H9 (cell line): ENCODE results near the gene LRRK2. TPM values are rescaled to one million over a fixed set of nuclear protein-coding genes. Genes with fewer than 3 reads are reported as not detected.

ENCODE experiments used
- DNase-seq: peaks from one replicate; pipeline ENCODE4 v3.0.0-alpha.2; 2017
- H2AFZ ChIP-seq: one replicate; pipeline ENCODE4 v1.6.1; 2013; ENCODE audit warnings: mild to moderate bottlenecking, low read length, control low read depth, moderate library complexity
- H2AK5ac ChIP-seq: 2 replicates; pipeline ENCODE4 v1.6.1; 2013; ENCODE audit warnings: low read length, control low read depth, mixed read lengths; ENCODE audit not compliant: insufficient read length
- H2BK120ac ChIP-seq: one replicate; pipeline ENCODE4 v1.6.1; 2013; ENCODE audit warnings: low read depth, mild to moderate bottlenecking, low read length, control low read depth, inconsistent platforms; ENCODE audit not compliant: poor library complexity, severe bottlenecking
- H2BK12ac ChIP-seq: 2 replicates; pipeline ENCODE4 v1.6.1; 2013; ENCODE audit warnings: low read length, control low read depth, mixed read lengths, low read depth; ENCODE audit not compliant: insufficient read length
- H2BK15ac ChIP-seq: 2 replicates; pipeline ENCODE4 v1.6.1; 2013; ENCODE audit warnings: low read depth, low read length, control low read depth
- H2BK20ac ChIP-seq: one replicate; pipeline ENCODE4 v1.6.1; 2013; ENCODE audit warnings: low read depth, mild to moderate bottlenecking, low read length, control low read depth, inconsistent platforms; ENCODE audit not compliant: poor library complexity, severe bottlenecking
- H2BK5ac ChIP-seq: 2 replicates; pipeline ENCODE4 v1.6.1; 2013; ENCODE audit warnings: low read length, control low read depth, mixed read lengths; ENCODE audit not compliant: insufficient read length
- H3K14ac ChIP-seq: 2 replicates; pipeline ENCODE4 v1.6.1; 2013; ENCODE audit warnings: low read length, control low read depth; ENCODE audit not compliant: insufficient read depth
- H3K18ac ChIP-seq: 2 replicates; pipeline ENCODE4 v1.6.1; 2013; ENCODE audit warnings: low read depth, mild to moderate bottlenecking, mixed read lengths, low read length, control low read depth; ENCODE audit not compliant: insufficient read length
- H3K23ac ChIP-seq: 2 replicates; pipeline ENCODE4 v1.6.1; 2013; ENCODE audit warnings: low read length, control low read depth, mixed read lengths, low read depth; ENCODE audit not compliant: insufficient read length
- H3K23me2 ChIP-seq: 2 replicates; pipeline ENCODE4 v1.6.1; 2013; ENCODE audit warnings: low read depth, mild to moderate bottlenecking, mixed read lengths, low read length, control low read depth; ENCODE audit not compliant: insufficient read length, poor library complexity, severe bottlenecking
- H3K27ac ChIP-seq: 2 replicates; pipeline ENCODE4 v1.5.1; 2013; ENCODE audit warnings: low read length, control low read depth, mixed read lengths, low read depth; ENCODE audit not compliant: insufficient read length
- H3K27me3 ChIP-seq: 2 replicates; pipeline ENCODE4 v1.6.1; 2013; ENCODE audit warnings: low read length, control low read depth, inconsistent platforms; ENCODE audit not compliant: insufficient read depth
- H3K4ac ChIP-seq: 2 replicates; pipeline ENCODE4 v1.6.1; 2013; ENCODE audit warnings: low read depth, mild to moderate bottlenecking, control low read depth, inconsistent platforms, low read length, moderate library complexity
- H3K4me1 ChIP-seq: 2 replicates; pipeline ENCODE4 v1.6.1; 2013; ENCODE audit warnings: low read length, control low read depth, inconsistent platforms; ENCODE audit not compliant: insufficient read depth
- H3K4me2 ChIP-seq: 2 replicates; pipeline ENCODE4 v1.6.1; 2013; ENCODE audit warnings: low read length, control low read depth, mixed read lengths; ENCODE audit not compliant: insufficient read length, insufficient read depth
- H3K56ac ChIP-seq: 2 replicates; pipeline ENCODE4 v1.6.1; 2013; ENCODE audit warnings: low read depth, mild to moderate bottlenecking, mixed read lengths, low read length, control low read depth; ENCODE audit not compliant: insufficient read length
- H3K79me1 ChIP-seq: 2 replicates; pipeline ENCODE4 v1.6.1; 2013; ENCODE audit warnings: low read depth, mild to moderate bottlenecking, moderate library complexity, low read length, control low read depth, inconsistent platforms; ENCODE audit not compliant: insufficient read depth, poor library complexity, severe bottlenecking
- H3K79me2 ChIP-seq: 2 replicates; pipeline ENCODE4 v1.6.1; 2013; ENCODE audit warnings: low read length, control low read depth, inconsistent platforms; ENCODE audit not compliant: insufficient read depth
- H3K9ac ChIP-seq: 2 replicates; pipeline ENCODE4 v1.6.1; 2013; ENCODE audit warnings: low read length, control low read depth, mixed read lengths; ENCODE audit not compliant: insufficient read length; ENCODE audit errors: extremely low read depth
- H3K9me3 ChIP-seq: one replicate; pipeline ENCODE4 v1.6.1; 2013; ENCODE audit warnings: low read depth, low read length, inconsistent platforms; ENCODE audit not compliant: control insufficient read depth
- H3T11ph ChIP-seq: one replicate; pipeline ENCODE4 v1.6.1; 2013; ENCODE audit warnings: mild to moderate bottlenecking, low read length, control low read depth, inconsistent platforms
- H4K20me1 ChIP-seq: one replicate; pipeline ENCODE4 v1.6.1; 2013; ENCODE audit not compliant: control insufficient read depth, insufficient read length, insufficient read depth
- H4K5ac ChIP-seq: 2 replicates; pipeline ENCODE4 v1.6.1; 2013; ENCODE audit warnings: low read depth, mild to moderate bottlenecking, mixed read lengths, low read length, control low read depth; ENCODE audit not compliant: insufficient read length
- H4K8ac ChIP-seq: replicated peaks from 2 replicates; pipeline ENCODE4 v1.6.1; 2013; ENCODE audit warnings: low read length, control low read depth, mixed read lengths, low read depth; ENCODE audit not compliant: insufficient read length
- H4K91ac ChIP-seq: 2 replicates; pipeline ENCODE4 v1.6.1; 2013; ENCODE audit warnings: low read depth, mild to moderate bottlenecking, moderate library complexity, mixed read lengths, low read length, control low read depth; ENCODE audit not compliant: insufficient read length
- H3K27ac Mint-ChIP-seq, 3 experiments: 2 replicates in 2 of 3; 3 replicates in 1 of 3; pipeline ENCODE4 v1.8.0; 2020 to 2021; ENCODE audit warnings: mixed read lengths in 3 of 3, mild to moderate bottlenecking in 1 of 3, moderate library complexity in 1 of 3
- H3K27me3 Mint-ChIP-seq: 2 replicates; pipeline ENCODE4 v1.8.0; 2021; ENCODE audit warnings: low read depth, mild to moderate bottlenecking, moderate library complexity, mixed read lengths
- H3K36me3 Mint-ChIP-seq, 3 experiments: 2 replicates in 2 of 3; 3 replicates in 1 of 3; pipeline ENCODE4 v1.8.0; 2020 to 2021; ENCODE audit warnings: low read depth in 3 of 3, mixed read lengths in 3 of 3; ENCODE audit not compliant: insufficient read depth in 1 of 3
- H3K4me1 Mint-ChIP-seq, 2 experiments: 2 replicates each; pipeline ENCODE4 v1.8.0; 2020; ENCODE audit warnings: mixed read lengths in 2 of 2
- H3K4me3 Mint-ChIP-seq, 2 experiments: 2 replicates in 1 of 2; 3 replicates in 1 of 2; pipeline ENCODE4 v1.8.0; 2020 to 2021; ENCODE audit warnings: mild to moderate bottlenecking in 2 of 2, mixed read lengths in 2 of 2, moderate library complexity in 1 of 2
- H3K9me3 Mint-ChIP-seq, 2 experiments: 2 replicates in 1 of 2; 3 replicates in 1 of 2; pipeline ENCODE4 v1.8.0; 2020; ENCODE audit warnings: mild to moderate bottlenecking in 2 of 2, mixed read lengths in 2 of 2, moderate library complexity in 1 of 2
- CTCF ChIP-seq: fragments of 200-600 bp; sonication (generic); conservative IDR thresholded peaks from 3 replicates; pipeline ENCODE4 v1.8.0; 2021; ENCODE audit warnings: antibody characterized with exemption, mild to moderate bottlenecking
- WGBS: extraction: QIAGEN DNeasy Blood & Tissue Kit; methylation state at CpG from one replicate; pipeline ENCODE4 v1.1.7; 2013; ENCODE audit warnings: missing lambda C conversion rate, low lambda C conversion rate, mixed read lengths; ENCODE audit not compliant: insufficient read length; ENCODE audit errors: extremely low coverage; 5-methylcytosine and 5-hydroxymethylcytosine counted together
- total RNA-seq: library from RNA; stranded (reverse); gene quantifications from 2 replicates; pipeline ENCODE4 v1.2.1, GENCODE V29; 2021

LRRK2 gene
- total RNA-seq, 1 experiment from 2014 or later, result 0.17 TPM

- TF ChIP-seq CTCF, result no peak
- H2AFZ ChIP-seq, result no peak overlapping the region
- H2BK20ac ChIP-seq, result no peak overlapping the region
- no peak overlapping the region for H3K14ac ChIP-seq
- H4K5ac ChIP-seq, result no peak overlapping the region
- DNase-seq, result no peak
- H3K27me3 ChIP-seq, result no peaks in the 10 kb centered on the region
- no peak overlapping the region for H2BK5ac ChIP-seq
- no peaks in the 10 kb centered on the region for H3K23me2 ChIP-seq
- H3K9ac ChIP-seq, result no peak overlapping the region
- H3K56ac ChIP-seq, result no peak overlapping the region
- Mint-ChIP-seq H3K36me3 (no peaks in the 10 kb centered on the region), H3K9me3 (0 out of 5 replicates have a peak, but pooled peaks cover 0 to 5% of the 10 kb centered on the region in 2 experiments), H3K4me3 (no peak overlapping the region), H3K27ac (no peak overlapping the region), H3K27me3 (no peaks in the 10 kb centered on the region), H3K4me1 (no peaks in the 10 kb centered on the region)
- no peak overlapping the region for H2BK120ac ChIP-seq
- no peaks in the 10 kb centered on the region for H3K9me3 ChIP-seq
- no peak overlapping the region for H2BK12ac ChIP-seq
- H3K79me2 ChIP-seq, result no peaks in the 10 kb centered on the region
- no peak overlapping the region for H3K27ac ChIP-seq
- H3T11ph ChIP-seq, result no peak overlapping the region
- no CpG with 5 or more reads among the region's 1 CpG for WGBS
- no peaks in the 10 kb centered on the region for H4K20me1 ChIP-seq
- H3K18ac ChIP-seq, result no peak overlapping the region
- H3K23ac ChIP-seq, result no peak overlapping the region
- no peak overlapping the region for H2BK15ac ChIP-seq
- H3K4me2 ChIP-seq, result no peak overlapping the region
- no peak overlapping the region for H4K8ac ChIP-seq
- H2AK5ac ChIP-seq, result no peak overlapping the region
- no peak overlapping the region for H3K4ac ChIP-seq
- no peaks in the 10 kb centered on the region for H3K4me1 ChIP-seq
- no peaks in the 10 kb centered on the region for H3K79me1 ChIP-seq
- no peak overlapping the region for H4K91ac ChIP-seq
Measured at GRCh38 chr12:40248034-40248433, 23.2 kb downstream of the LRRK2 start.
